CD4-positive, alpha-beta T cell treated with Interleukin-6 for 4 hours (primary cell): ENCODE data around the gene SLC25A5.

ENCODE experiments used
- DNase-seq: peaks from one replicate; pipeline ENCODE4 v3.0.0-alpha.2; 2020; ENCODE audit warnings: mixed read lengths

SLC25A5 gene

GRCh38 chrX:119512146-119512800 is 44.0 kb downstream of the SLC25A5 start:
- peak; percentile 21 for DNase-seq

GRCh38 chrX:119516157-119516702 is 48.0 kb downstream of the SLC25A5 start:
- peak; percentile 49 for DNase-seq

- no peak for DNase-seq
Observed at GRCh38 chrX:119518371-119518770, 50.1 kb downstream of the SLC25A5 start.
